Spleen (tissue), 13 donors: ENCODE data around the gene IMPDH2. TPM values are rescaled to one million over a fixed set of nuclear protein-coding genes. Genes with fewer than 3 reads are reported as not detected.

Source experiments
- DNase-seq: peaks from one replicate; pipeline ENCODE4 v3.0.0-alpha.2; 2020
- H3K27ac ChIP-seq, 8 donors: fragments of 200-600 bp; sonication (generic) in 7 of 8; 1 replicate in 4 of 8; 2 replicates in 4 of 8; pipeline versions ENCODE4 v1.5.0 to v1.8.0; 2016 to 2021; ENCODE audit warnings: inconsistent platforms in 4 of 8, mild to moderate bottlenecking in 4 of 8, moderate library complexity in 1 of 8
- H3K27me3 ChIP-seq, 7 donors: fragments of 200-600 bp; sonication (generic) in 6 of 7; replicated peaks in 1 of 7; 1 replicate in 4 of 7; 2 replicates in 3 of 7; pipeline versions ENCODE4 v1.5.0 to v1.8.0; 2016 to 2021; ENCODE audit warnings: inconsistent platforms in 3 of 7, mild to moderate bottlenecking in 1 of 7
- H3K36me3 ChIP-seq, 6 donors: fragments of 200-600 bp; sonication (generic) in 5 of 6; 1 replicate in 4 of 6; 2 replicates in 2 of 6; pipeline versions ENCODE4 v1.5.0 to v1.8.0; 2016 to 2021; ENCODE audit warnings: inconsistent platforms in 2 of 6
- H3K4me1 ChIP-seq, 6 donors: fragments of 200-600 bp; sonication (generic) in 5 of 6; 1 replicate in 3 of 6; 2 replicates in 3 of 6; pipeline versions ENCODE4 v1.5.0 to v1.8.0; 2016 to 2021; ENCODE audit warnings: inconsistent platforms in 3 of 6
- H3K4me3 ChIP-seq, 8 donors: fragments of 200-600 bp; sonication (generic) in 7 of 8; 1 replicate in 4 of 8; 2 replicates in 4 of 8; pipeline versions ENCODE4 v1.5.0 to v1.8.0; 2016 to 2021; ENCODE audit warnings: inconsistent platforms in 4 of 8, mild to moderate bottlenecking in 4 of 8, moderate library complexity in 2 of 8
- H3K9me3 ChIP-seq, 8 donors: fragments of 200-600 bp; sonication (generic) in 7 of 8; 1 replicate in 4 of 8; 2 replicates in 4 of 8; pipeline versions ENCODE4 v1.5.0 to v1.8.0; 2016 to 2021; ENCODE audit warnings: inconsistent platforms in 4 of 8
- POLR2A ChIP-seq, 3 donors: fragments of 450-650 bp; IDR thresholded peaks; one replicate each; pipeline ENCODE4 v1.5.1; 2017; ENCODE audit warnings: antibody characterized with exemption in 3 of 3, mild to moderate bottlenecking in 1 of 3
- POLR2AphosphoS5 ChIP-seq, 3 donors: sonication (generic); formaldehyde crosslinking; IDR thresholded peaks; one replicate each; pipeline ENCODE4 v1.5.1; 2017; ENCODE audit warnings: antibody characterized with exemption in 3 of 3
- WGBS, 5 donors: extraction: QIAGEN DNeasy Blood & Tissue Kit in 3 of 5; methylation state at CpG; one replicate each; pipeline versions ENCODE4 v1.1.5 to v1.1.7; 2013 to 2018; 5-methylcytosine and 5-hydroxymethylcytosine counted together
- intact Hi-C: fragments of 100-400 bp; cut with DNase I; formaldehyde crosslinking; loops from one replicate; pipeline ENCODE4 v1.15.0; 2023; ENCODE audit warnings: low total_unique reads
- long read RNA-seq, 2 donors: transcript quantifications; one replicate each; lab custom pipeline, GENCODE V29; 2026
- polyA plus RNA-seq, 3 donors: library from polyadenylated mRNA; stranded (reverse); fragments of 200-250 nt; gene quantifications; one replicate each; pipeline ENCODE4 v1.2.1, GENCODE V29; 2013
- total RNA-seq, 7 donors: library from RNA; depleted of rRNA in 3 of 7; stranded (reverse); fragments of >200 nt in 3 of 7; fragmentation: NEBNext Ultra II Directional in 4 of 7; extraction: Animal tissue kit (Norgen Biotek cat#: 25700) in 4 of 7; gene quantifications; one replicate each; pipeline versions ENCODE4 v1.1.0 to v1.2.1, GENCODE V29; 2016 to 2021
- TF ChIP-seq, protein P1 (sequence below), 11 experiments: fragments of 200-600 bp in 7 of 11; fragments of 450-650 bp in 4 of 11; sonication (generic) in 4 of 11; IDR thresholded peaks in 8 of 11; conservative IDR thresholded peaks in 3 of 11; 1 replicate in 7 of 11; 2 replicates in 4 of 11; pipeline versions ENCODE4 v1.4.0 to v1.8.0; 2016 to 2021; ENCODE audit warnings: antibody characterized with exemption in 11 of 11, inconsistent platforms in 4 of 11, mild to moderate bottlenecking in 1 of 11
- donor health status: healthy with polysubstance abuse.
- donor health status: DM: no; HTN: no; CAD: no; lungs with moderate emphysema.
- donor health status: DM: no; HTN: no; CAD: no.
- donor health status: Bipolar disorder and iron deficiency.
- donor health status: healthy.
- donor health status: DM: no; HTN: no; CAD: no.
- donor health status: DM: yes; HTN: yes; CAD: no.

IMPDH2 gene
- total RNA-seq (100 to 1,000 TPM in 2 of 7 donors, 10 to 100 TPM in 5; 84.4 to 104 (median 90.8) TPM), polyA plus RNA-seq (100 to 1,000 TPM in 2 of 3 donors, 10 to 100 TPM in 1; 99.2 to 127 (median 102) TPM)
- long read RNA-seq, donor 1, transcript IMPDH2-201 (14 exons, 1,643 nt), result major isoform, 51 of 51 reads
- long read RNA-seq, donor 1, partial matches to known transcripts, result 0 of 51 reads
- long read RNA-seq, donor 1, other reads (novel, unspliced or antisense), result 0 of 51 reads
- long read RNA-seq, donor 2, transcript IMPDH2-201 (14 exons, 1,643 nt), result major isoform, 40 of 52 reads
- long read RNA-seq, donor 2, partial matches to known transcripts, result 7 of 52 reads
- long read RNA-seq, donor 2, other reads (novel, unspliced or antisense), result 0 of 52 reads

DNA sequence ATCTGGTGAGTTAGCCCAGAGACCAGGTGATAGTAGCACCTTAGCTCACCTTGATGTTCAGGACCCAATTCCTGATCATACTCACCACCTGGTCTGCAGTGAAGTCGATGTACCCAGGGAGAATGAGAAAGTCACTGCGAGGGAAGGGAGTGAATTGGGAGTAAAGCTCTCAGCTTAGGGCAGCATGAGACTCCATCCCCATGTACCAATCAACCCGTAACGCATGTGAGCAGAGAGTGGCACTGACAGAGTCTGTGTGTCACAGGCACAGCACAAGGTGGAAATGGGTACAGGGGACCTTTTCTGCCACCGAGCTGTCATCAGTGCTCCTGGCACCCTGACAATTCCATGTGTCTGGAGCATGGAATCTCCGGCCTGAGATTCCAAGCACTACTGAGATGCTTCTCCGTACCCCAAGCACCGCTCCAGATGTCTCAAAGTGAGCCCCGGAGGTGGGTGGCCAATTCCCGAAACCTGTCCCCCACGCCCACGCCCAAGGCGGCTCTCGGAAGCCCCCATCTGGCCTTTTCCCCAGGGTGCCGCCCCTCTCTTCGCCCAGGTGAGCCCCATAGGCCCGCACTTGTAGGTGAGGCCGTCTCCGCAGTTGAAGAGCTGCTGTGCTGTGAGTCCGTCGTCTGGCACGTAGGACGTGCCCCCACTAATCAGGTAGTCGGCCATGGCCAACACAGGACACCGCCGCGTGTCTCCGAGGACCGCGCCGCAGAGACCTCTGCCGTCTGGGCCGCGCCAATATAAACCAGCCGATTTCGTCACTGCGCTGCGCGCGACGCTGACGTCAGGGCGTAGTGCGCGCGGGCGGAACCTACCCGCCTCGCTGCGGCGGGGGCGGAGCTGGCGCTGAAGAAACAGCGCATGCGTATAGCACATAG, at the start of gene IMPDH2:
Gene IMPDH2 (minus strand): TSS at position 726 of the 890 bp plus-strand sequence. CDS start 48 bp downstream, at position 678.
- TF ChIP-seq POLR2AphosphoS5 (IDR thresholded peaks at IDR 0.05) (peak; percentile 100), POLR2A (IDR thresholded peaks at IDR 0.05) (peak; percentile 69 to 97 (median 97))
- TF ChIP-seq, protein P1, sequence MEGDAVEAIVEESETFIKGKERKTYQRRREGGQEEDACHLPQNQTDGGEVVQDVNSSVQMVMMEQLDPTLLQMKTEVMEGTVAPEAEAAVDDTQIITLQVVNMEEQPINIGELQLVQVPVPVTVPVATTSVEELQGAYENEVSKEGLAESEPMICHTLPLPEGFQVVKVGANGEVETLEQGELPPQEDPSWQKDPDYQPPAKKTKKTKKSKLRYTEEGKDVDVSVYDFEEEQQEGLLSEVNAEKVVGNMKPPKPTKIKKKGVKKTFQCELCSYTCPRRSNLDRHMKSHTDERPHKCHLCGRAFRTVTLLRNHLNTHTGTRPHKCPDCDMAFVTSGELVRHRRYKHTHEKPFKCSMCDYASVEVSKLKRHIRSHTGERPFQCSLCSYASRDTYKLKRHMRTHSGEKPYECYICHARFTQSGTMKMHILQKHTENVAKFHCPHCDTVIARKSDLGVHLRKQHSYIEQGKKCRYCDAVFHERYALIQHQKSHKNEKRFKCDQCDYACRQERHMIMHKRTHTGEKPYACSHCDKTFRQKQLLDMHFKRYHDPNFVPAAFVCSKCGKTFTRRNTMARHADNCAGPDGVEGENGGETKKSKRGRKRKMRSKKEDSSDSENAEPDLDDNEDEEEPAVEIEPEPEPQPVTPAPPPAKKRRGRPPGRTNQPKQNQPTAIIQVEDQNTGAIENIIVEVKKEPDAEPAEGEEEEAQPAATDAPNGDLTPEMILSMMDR (IDR thresholded peaks at IDR 0.05 in 8 of 11, conservative IDR thresholded peaks at IDR 0.05 in 3 of 11), result peak in 6 of 11 experiments; percentile 12 to 42 (median 23)
- peaks cover 0 to 80% (median 69%) of the 10 kb centered on the region in 6 donors for H3K36me3 ChIP-seq
- H3K4me3 ChIP-seq, result peak within 1 kb of the TSS; percentile 51 to 72 (median 54)
- intact Hi-C loops, result loop anchor here (10.0 kb wide), 1 partner anchor 76 kb away; the partner anchor contains the start of gene QARS1
- no peaks in the 10 kb centered on the region for H3K27me3 ChIP-seq
- H3K9me3 ChIP-seq, result no peaks in the 10 kb centered on the region
- peak within 1 kb of the TSS; percentile 77 to 94 (median 92) for H3K27ac ChIP-seq
- H3K4me1 ChIP-seq, result peaks cover 11 to 59% (median 42%) of the 10 kb centered on the region in 6 donors
- peak; percentile 99 for DNase-seq
- WGBS, 5 donors, result 1 to 4% (median 2%) methylated on average over 27 to 55 of the region's 55 CpGs

DNA sequence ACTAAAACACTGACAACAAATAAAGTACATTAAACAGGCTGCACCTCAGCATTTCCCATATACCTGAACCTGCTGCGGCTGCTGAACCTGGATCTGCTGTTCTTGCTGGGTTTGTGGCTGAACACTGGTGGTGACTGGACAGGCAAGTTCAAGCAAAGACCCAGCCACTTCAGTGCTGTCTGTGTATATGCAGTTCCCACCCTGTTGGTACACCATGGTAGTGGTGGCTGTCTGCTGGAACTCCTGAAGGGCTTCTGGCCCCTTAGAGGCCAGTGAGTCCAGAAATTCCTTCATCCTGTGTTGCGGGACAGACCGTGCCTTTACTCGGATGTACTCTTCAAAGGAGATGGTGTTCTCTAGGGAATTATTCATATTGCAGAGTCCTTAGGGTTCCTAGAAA, 47.4 kb upstream of the IMPDH2 start:
- Histone ChIP-seq H3K4me1 (peaks cover 0 to 35% (median 6%) of the 10 kb centered on the region in 6 donors), H3K9me3 (no peaks in the 10 kb centered on the region), H3K4me3 (no peak overlapping the region), H3K27ac (no peak overlapping the region), H3K36me3 (peaks cover 3 to 86% (median 71%) of the 10 kb centered on the region in 6 donors), H3K27me3 (no peaks in the 10 kb centered on the region)
- no peak for DNase-seq
- TF ChIP-seq POLR2AphosphoS5 (IDR thresholded peaks at IDR 0.05), result no peak
- no peak for TF ChIP-seq POLR2A (IDR thresholded peaks at IDR 0.05)
- TF ChIP-seq, protein P1 (IDR thresholded peaks at IDR 0.05 in 8 of 11, conservative IDR thresholded peaks at IDR 0.05 in 3 of 11), result no peak
- 93 to 100% (median 94%) methylated on average over 4 of the region's 4 CpGs for WGBS, 5 donors
- intact Hi-C loops, result no loop called here

DNA sequence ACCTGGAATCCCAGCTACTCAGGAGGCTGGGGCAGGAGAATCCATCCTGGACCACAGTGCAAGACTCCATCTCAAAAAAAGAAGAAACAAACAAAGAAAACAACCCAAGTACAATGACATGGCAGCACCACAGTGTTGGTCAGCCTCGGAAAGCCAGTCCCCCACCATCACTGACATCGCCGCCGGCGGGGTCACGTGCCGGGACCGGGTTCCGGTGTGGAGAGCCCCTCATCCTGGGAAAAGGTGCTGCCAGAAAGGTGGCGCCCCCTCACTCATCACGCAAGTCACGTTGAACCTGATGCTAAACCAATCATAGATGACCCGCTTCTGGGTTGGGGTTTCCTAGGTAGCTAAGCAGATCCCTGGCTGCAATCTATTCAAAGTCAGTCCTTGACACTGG, 46.9 kb upstream of the IMPDH2 start:
- Histone ChIP-seq H3K9me3 (no peaks in the 10 kb centered on the region), H3K27ac (no peak overlapping the region), H3K4me3 (no peak overlapping the region), H3K36me3 (peaks cover 3 to 88% (median 76%) of the 10 kb centered on the region in 6 donors), H3K4me1 (peaks cover 0 to 30% (median 5%) of the 10 kb centered on the region in 6 donors), H3K27me3 (no peaks in the 10 kb centered on the region)
- TF ChIP-seq, protein P1 (IDR thresholded peaks at IDR 0.05 in 8 of 11, conservative IDR thresholded peaks at IDR 0.05 in 3 of 11), result no peak
- peak in 2 of 3 donors; percentile 18 to 60 for TF ChIP-seq POLR2AphosphoS5 (IDR thresholded peaks at IDR 0.05)
- no peak for DNase-seq
- intact Hi-C loops, result no loop called here
- 96 to 98% (median 97%) methylated on average over 13 of the region's 13 CpGs for WGBS, 5 donors
